Femur (tissue), 1 donor: ENCODE results near the gene CCL4.
A peak's percentile ranks its signal among the peaks of the same experiment; 100 is the strongest.
"Not testable (repeated sequence)": the region's sequence is repeated elsewhere in the genome, so short reads cannot be mapped to it uniquely, and the experiment has no call there.

Experiments
- DNase-seq: peaks from one replicate; pipeline ENCODE4 v3.0.0-alpha.2; 2017

CCL4 gene

GRCh38 chr17:36088670-36089338, 14.8 kb upstream of the CCL4 start:
- no peak for DNase-seq

- DNase-seq, result no peak
These were observed 14.2 kb upstream of the CCL4 start for GRCh38 chr17:36089339-36089865.

GRCh38 chr17:36089888-36090836, 13.5 kb upstream of the CCL4 start, which contains the start of gene CCL3:
TSS of gene CCL3 (minus strand) at chr17:36090143. CDS start at chr17:36090058, 85 bp downstream.
- DNase-seq, result peak; percentile 46

- no peak for DNase-seq
These were observed 11.4 kb upstream of the CCL4 start for GRCh38 chr17:36092230-36092629.

DNA sequence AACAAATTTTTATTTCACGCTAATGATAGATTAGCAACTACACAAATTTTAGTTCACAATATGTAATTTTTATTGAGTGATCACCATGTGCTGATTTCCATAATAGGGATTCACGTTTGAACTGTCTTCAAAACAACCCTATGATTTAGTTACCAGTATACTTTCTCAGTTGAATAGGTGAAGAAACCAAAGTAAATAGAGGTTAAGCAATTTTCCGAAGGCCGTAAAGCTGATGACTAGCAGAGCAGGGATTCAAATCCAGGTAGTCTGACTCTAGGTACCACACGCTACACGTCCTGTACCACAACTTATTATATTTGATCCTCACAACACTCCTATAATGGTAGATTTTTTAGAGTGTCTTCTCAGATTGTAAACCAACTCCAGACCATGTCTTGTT, 10.9 kb upstream of the CCL4 start:
- DNase-seq, result not testable (repeated sequence)

DNA sequence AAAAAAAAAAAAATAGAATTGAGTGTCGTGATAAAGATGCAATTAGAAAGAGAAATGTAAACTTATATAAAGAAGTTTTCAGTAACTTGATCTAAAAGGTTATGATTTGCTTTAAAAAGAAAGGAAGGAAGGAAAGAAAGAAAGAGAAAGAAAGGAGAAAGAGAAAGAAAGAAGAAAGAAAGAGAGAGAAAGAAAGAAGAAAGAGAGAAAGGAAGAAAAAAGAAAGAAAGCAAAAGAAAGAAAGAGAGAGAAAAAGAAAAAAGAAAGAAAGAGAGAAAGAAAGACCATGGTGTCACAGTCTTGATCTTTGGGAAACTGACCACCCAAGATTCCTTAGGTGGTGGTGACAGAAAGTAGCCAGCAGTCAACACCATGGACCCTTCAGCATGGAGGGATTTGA, 9.4 kb upstream of the CCL4 start:
- no peak for DNase-seq

DNA sequence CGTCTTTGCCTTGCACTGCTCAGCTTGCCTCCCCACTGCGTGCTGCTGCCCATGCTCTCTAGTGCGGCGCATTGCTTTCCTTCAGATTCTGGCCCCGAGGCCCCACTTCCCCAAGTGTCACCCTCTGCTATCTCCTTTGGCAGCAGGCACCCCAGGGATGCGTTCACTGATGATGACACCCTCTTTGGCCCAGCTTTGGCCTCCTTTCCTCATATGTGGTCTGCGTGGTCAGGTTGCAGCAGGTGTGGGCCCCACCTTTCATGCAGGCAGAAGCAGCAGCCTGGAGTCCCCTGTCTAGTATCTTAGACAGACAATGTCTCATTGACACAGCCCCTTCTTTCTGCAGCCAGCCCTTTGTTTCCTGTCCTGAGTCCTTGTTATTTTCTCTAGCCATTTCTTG, 8.9 kb upstream of the CCL4 start:
- DNase-seq, result no peak

GRCh38 chr17:36095992-36096391, 7.6 kb upstream of the CCL4 start:
- DNase-seq, result no peak

DNA sequence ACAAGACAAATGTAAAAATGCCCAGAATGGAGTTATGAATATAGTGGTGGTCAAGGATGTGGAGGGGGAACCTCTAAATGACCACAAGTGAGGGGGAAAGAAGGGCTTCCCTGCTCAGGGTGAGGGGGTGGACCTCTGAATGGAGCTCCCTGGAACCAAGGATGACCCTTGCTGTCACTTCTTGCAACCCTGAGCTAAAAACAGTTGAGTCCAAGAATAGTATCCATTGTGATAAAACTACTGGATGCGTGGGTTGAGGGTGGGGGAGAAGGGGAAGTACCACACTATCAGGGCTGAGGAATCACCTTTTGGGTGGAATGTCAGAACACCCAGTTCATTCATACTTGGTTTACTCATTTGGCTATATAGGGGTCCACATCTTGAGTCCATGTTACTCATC, 4.6 kb upstream of the CCL4 start:
- DNase-seq, result not testable (repeated sequence)

GRCh38 chr17:36104246-36104645, 619 bp downstream of the CCL4 start:
- not testable (repeated sequence) for DNase-seq

DNA sequence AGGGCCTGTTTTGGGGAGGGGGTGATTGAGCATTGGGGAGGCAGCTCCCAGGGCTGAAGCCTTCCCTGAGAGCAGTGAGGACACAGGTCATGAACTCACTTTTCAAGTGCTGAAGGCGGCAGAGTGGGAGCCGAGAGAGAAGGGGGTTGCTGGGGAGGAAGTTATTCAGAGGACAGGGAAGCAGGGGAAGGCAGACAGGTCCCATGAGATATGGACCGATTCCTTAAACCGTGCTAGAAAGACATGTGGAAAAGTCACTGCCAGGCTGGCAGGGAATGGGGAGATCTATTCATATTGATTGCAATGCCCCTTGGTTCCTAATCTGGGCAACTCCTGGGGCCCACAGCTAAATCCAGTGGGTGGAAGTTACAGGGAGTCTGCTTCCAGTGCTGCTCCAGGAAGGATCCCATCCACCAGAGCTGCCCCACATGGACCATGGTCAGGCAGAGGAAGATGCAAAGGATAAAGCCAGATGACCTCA, 1.1 kb downstream of the CCL4 start:
- no peak for DNase-seq

GRCh38 chr17:36105781-36106492, 2.3 kb downstream of the CCL4 start:
- DNase-seq, result no peak

DNA sequence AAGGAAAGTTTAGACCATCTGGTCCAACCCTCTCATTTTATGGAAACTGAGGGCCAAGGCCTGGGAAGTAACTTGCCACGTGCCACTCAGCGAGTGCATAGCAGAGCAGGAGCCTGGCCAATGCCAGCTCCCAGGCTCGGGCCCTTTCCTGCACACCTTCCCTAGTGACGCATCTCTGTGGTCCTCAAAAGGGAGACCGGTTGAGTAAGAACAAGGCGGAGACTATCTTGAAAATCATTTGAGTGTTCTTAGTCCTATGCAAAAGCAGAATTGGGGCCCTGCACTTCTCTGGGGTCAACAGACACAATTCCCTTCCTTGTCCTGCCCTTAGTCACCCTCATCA, 2.8 kb downstream of the CCL4 start:
- DNase-seq, result no peak

GRCh38 chr17:36107660-36108059, 4.0 kb downstream of the CCL4 start:
- no peak for DNase-seq

DNA sequence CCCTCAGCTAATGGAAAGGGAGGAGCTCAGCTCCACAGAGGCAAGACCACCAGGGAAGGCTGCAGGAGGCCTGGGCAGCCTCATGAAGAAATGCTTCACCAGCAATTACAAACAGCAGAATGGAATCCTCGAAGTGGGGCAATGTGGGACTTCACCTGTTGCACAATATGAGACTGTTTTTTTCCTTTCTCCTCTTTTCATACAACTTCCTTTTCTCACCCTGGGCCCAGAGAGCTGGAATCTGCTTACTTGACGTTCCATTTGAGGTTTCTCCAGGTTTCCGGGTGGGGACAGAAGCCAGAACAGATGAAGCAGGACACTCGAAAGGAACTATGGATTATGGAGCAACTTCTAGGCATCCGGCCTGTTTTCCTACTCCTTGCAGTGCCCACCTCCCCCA, 4.6 kb downstream of the CCL4 start:
- DNase-seq, result not testable (repeated sequence)

DNA sequence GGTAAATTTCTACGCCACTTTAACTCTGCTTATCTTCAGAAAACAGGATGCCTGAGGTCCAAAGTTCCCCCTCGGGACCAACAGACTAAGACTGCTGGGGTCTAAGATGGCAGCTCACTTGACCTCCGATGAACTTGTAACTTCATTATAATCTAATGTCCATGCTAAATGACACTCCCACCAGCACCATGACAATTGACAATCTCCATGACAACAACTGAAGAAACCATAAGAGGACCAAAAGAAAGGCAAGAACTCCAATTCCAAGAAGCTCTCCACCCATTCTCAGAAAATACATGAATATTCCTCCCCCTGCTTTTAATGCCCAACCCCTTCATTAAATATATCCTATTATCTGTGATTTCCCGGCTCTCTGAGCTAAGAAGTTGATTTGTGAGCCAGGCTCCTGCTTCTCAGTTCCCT, 7.5 kb downstream of the CCL4 start:
- DNase-seq, result no peak

DNA sequence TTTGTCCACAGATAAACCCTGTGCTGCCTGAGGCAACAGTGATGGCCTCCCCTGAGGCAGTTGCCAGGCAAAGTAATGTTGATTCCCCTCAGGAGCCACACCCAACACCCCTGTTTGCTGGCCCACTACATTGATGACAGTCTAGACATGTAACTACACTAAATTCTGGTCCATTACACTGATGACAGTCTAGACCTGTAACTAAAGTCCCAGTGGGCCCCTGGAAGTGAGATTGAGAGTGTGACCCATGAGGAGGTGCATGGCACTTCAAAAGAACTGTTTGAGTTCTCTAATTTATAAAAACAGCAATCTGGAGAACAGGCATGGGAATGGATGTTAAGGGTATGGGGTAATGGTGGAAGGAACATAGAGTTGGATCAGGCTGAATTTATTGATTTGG, 8.9 kb downstream of the CCL4 start:
- no peak for DNase-seq

DNA sequence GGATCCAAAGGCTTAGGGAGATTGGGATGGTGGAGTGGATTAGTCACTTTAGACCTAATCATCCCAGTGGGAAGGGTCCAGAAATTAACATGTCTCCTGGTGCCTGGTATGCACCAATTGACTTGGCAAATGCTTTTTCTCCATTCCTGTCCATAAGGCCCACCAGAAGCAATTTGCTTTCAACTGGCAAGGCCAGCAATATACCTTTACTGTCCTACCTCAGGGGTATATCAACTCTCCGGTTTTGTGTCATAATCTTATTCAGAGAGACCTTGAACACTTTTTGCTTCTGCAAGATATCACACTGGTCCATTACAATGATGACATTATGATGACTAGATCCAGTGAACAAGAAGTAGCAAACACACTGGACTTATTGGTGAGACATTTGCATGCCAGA, 9.5 kb downstream of the CCL4 start:
- DNase-seq, result not testable (repeated sequence)

DNA sequence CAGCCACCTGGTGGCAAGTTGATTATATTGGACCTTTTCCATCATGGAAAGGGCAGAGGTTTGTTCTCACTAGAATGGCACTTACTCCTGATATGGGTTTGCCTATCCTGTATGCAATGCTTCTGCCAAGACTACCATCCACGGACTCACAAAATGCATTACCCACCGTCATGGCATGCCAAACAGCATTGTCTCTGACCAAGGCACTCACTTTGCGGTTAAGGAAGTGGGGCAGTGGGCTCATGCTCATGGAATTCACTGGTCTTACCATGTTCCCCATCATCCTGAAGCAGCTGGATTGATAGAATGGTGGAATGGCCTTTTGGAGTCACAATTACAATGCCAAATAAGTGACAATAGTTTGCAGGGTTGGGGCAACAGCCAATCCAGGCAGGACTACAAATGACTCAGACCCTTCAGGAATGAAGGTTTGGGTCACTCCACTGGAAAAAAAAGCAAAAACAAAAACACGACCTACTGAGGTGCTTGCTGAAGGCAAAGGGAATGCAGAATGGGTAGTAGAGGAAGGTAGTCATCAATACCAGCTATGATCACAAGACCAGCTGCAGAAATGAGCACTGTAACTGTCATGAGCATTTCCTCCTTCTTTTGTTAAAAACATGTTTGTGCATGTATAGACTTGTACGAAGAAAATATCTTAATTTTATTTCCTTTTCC, 11.5 kb downstream of the CCL4 start:
- not testable (repeated sequence) for DNase-seq

DNA sequence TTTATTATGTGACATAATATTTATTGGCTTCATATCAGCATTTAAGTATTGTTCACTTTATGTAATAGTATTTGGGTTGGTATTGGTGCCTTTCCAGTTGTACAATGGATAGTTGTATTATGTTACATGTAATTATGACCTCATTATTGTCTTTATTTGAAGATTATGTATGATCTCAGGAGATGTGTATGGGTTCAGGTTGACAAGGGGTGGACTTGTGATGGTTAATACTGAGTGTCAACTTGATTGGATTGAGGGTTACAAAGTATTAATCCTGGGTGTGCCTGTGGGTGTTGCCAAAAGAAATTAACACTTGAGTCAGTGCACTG, 12.0 kb downstream of the CCL4 start:
- DNase-seq, result not testable (repeated sequence)

- no peak for DNase-seq
These were observed 14.1 kb downstream of the CCL4 start for GRCh38 chr17:36117505-36118382.
